WTC11 (cell line): Measurements from ENCODE around the gene FBLN2. TPM values are rescaled to one million over a fixed set of nuclear protein-coding genes. Genes with fewer than 3 reads are reported as not detected.

Experiments
- ATAC-seq: fragments of 200-7000 bp; cut with Tn5 transposase; 2 replicates; pipeline ENCODE4 v1.10.0; 2021; ENCODE audit warnings: mild to moderate bottlenecking, moderate library complexity
- CTCF ChIA-PET: fragments of 300-600 bp; sonication (Branson Sonifier 250); formaldehyde crosslinking; loops from one replicate; lab custom pipeline; 2021; ENCODE audit warnings: antibody characterized with exemption; lab: Charles Lee
- POLR2A ChIA-PET: fragments of 350-600 bp; sonication (Branson Sonifier 250); formaldehyde crosslinking; loops from one replicate; lab custom pipeline; 2021; ENCODE audit warnings: antibody characterized with exemption; lab: Charles Lee
- DNase-seq: peaks from one replicate; pipeline ENCODE4 v3.0.0; 2021; ENCODE audit warnings: low spot score
- H3K27ac Mint-ChIP-seq: 2 replicates; pipeline ENCODE4 v1.8.0; 2021; ENCODE audit warnings: mixed read lengths
- H3K27me3 Mint-ChIP-seq: 2 replicates; pipeline ENCODE4 v1.8.0; 2021; ENCODE audit warnings: low read depth, mild to moderate bottlenecking, moderate library complexity, mixed read lengths
- H3K36me3 Mint-ChIP-seq: 2 replicates; pipeline ENCODE4 v1.8.0; 2021; ENCODE audit warnings: mixed read lengths
- H3K4me1 Mint-ChIP-seq: 2 replicates; pipeline ENCODE4 v1.8.0; 2022; ENCODE audit warnings: mixed read lengths
- H3K4me3 Mint-ChIP-seq: 2 replicates; pipeline ENCODE4 v1.8.0; 2021; ENCODE audit warnings: mild to moderate bottlenecking, moderate library complexity, mixed read lengths
- H3K9me3 Mint-ChIP-seq: 2 replicates; pipeline ENCODE4 v1.8.0; 2021; ENCODE audit warnings: mixed read lengths
- CDX4 ChIP-seq: fragments of 250-450 bp; sonication (Bioruptor Pico); IDR thresholded peaks from 2 replicates; pipeline ENCODE4 v1.9.0; 2021; ENCODE audit warnings: moderate library complexity, mild to moderate bottlenecking, inconsistent platforms, borderline replicate concordance
- CTCF ChIP-seq: fragments of 200-600 bp; IDR thresholded peaks from 2 replicates; pipeline ENCODE4 v1.8.0; 2022; ENCODE audit warnings: antibody characterized with exemption
- E2F1 ChIP-seq: sonication (generic); formaldehyde crosslinking; IDR thresholded peaks from 2 replicates; pipeline ENCODE4 v1.8.0; 2022; ENCODE audit warnings: mild to moderate bottlenecking, missing genetic modification reagents
- E2F4 ChIP-seq: sonication (generic); formaldehyde crosslinking; IDR thresholded peaks from 2 replicates; pipeline ENCODE4 v1.8.1; 2022; ENCODE audit warnings: low read depth, mild to moderate bottlenecking, moderate library complexity, missing genetic modification reagents, borderline replicate concordance
- E2F5 ChIP-seq: sonication (generic); formaldehyde crosslinking; IDR thresholded peaks from 2 replicates; pipeline ENCODE4 v1.8.1; 2022; ENCODE audit warnings: mild to moderate bottlenecking, moderate library complexity, missing genetic modification reagents
- EMX1 ChIP-seq: fragments of 250-450 bp; sonication (Bioruptor Pico); IDR thresholded peaks from 2 replicates; pipeline ENCODE4 v1.8.0; 2021; ENCODE audit warnings: mild to moderate bottlenecking
- ETV6 ChIP-seq: sonication (generic); formaldehyde crosslinking; IDR thresholded peaks from 2 replicates; pipeline ENCODE4 v1.8.1; 2022; ENCODE audit warnings: mild to moderate bottlenecking, missing genetic modification reagents
- GABPB1 ChIP-seq: sonication (generic); formaldehyde crosslinking; IDR thresholded peaks from 2 replicates; pipeline ENCODE4 v1.8.1; 2023; ENCODE audit warnings: mild to moderate bottlenecking, missing genetic modification reagents
- GRHL2 ChIP-seq: fragments of 250-450 bp; sonication (Bioruptor Pico); IDR thresholded peaks from 2 replicates; pipeline ENCODE4 v1.8.0; 2022; ENCODE audit warnings: mild to moderate bottlenecking, moderate library complexity; ENCODE audit not compliant: insufficient replicate concordance, severe bottlenecking
- IRF1 ChIP-seq: sonication (generic); formaldehyde crosslinking; IDR thresholded peaks from 2 replicates; pipeline ENCODE4 v1.8.0; 2023; ENCODE audit warnings: missing genetic modification reagents
- MLX ChIP-seq: sonication (generic); formaldehyde crosslinking; IDR thresholded peaks from 2 replicates; pipeline ENCODE4 v1.8.1; 2023; ENCODE audit warnings: mild to moderate bottlenecking, missing genetic modification reagents, moderate library complexity
- NFATC4 ChIP-seq: fragments of 250-450 bp; sonication (Bioruptor Pico); IDR thresholded peaks from 2 replicates; pipeline ENCODE4 v1.9.0; 2021; ENCODE audit warnings: mild to moderate bottlenecking
- NFYB ChIP-seq: sonication (generic); formaldehyde crosslinking; conservative IDR thresholded peaks from 2 replicates; pipeline ENCODE4 v1.8.0; 2022; ENCODE audit warnings: low read depth, missing genetic modification reagents
- NR2C2 ChIP-seq: sonication (generic); formaldehyde crosslinking; IDR thresholded peaks from 2 replicates; pipeline ENCODE4 v1.8.0; 2022; ENCODE audit warnings: mild to moderate bottlenecking, missing genetic modification reagents
- PRRX2 ChIP-seq: fragments of 250-450 bp; sonication (Bioruptor Pico); IDR thresholded peaks from 2 replicates; pipeline ENCODE4 v1.8.0; 2021; ENCODE audit warnings: mild to moderate bottlenecking
- SOX15 ChIP-seq: fragments of 250-450 bp; sonication (Bioruptor Pico); IDR thresholded peaks from 2 replicates; pipeline ENCODE4 v1.9.0; 2021; ENCODE audit warnings: mild to moderate bottlenecking
- STAT6 ChIP-seq: sonication (generic); formaldehyde crosslinking; conservative IDR thresholded peaks from 2 replicates; pipeline ENCODE4 v1.8.1; 2023; ENCODE audit warnings: mild to moderate bottlenecking, low read depth, missing genetic modification reagents, moderate library complexity
- USF1 ChIP-seq: sonication (generic); formaldehyde crosslinking; IDR thresholded peaks from 2 replicates; pipeline ENCODE4 v1.8.0; 2022; ENCODE audit warnings: mild to moderate bottlenecking, missing genetic modification reagents
- ZBTB43 ChIP-seq: sonication (generic); formaldehyde crosslinking; IDR thresholded peaks from 2 replicates; pipeline ENCODE4 v1.8.1; 2023; ENCODE audit warnings: mild to moderate bottlenecking, missing genetic modification reagents
- ZNF281 ChIP-seq: sonication (generic); formaldehyde crosslinking; IDR thresholded peaks from 2 replicates; pipeline ENCODE4 v1.8.0; 2023; ENCODE audit warnings: mild to moderate bottlenecking, missing genetic modification reagents
- total RNA-seq: library from RNA; stranded (reverse); gene quantifications from 3 replicates; pipeline ENCODE4 v1.2.3, GENCODE V29; 2021

Gene FBLN2
- total RNA-seq, 1 experiment from 2014 or later = 20.7 TPM

- CTCF ChIA-PET = interaction anchor here (0.5 to 10.6 kb wide), 15 partner anchors 10 to 353 kb away, joined by 3 to 290 read pairs (median 4); partner anchors contain the start of genes HDAC11 and WNT7A
- Mint-ChIP-seq H3K4me3 (peak overlapping the region; percentile 45), H3K9me3 (no peaks in the 10 kb centered on the region), H3K4me1 (peaks cover 20% of the 10 kb centered on the region), H3K27ac (peak overlapping the region; percentile 74), H3K36me3 (no peaks in the 10 kb centered on the region), H3K27me3 (peaks cover 22% of the 10 kb centered on the region)
- DNase-seq (peak; percentile 97), ATAC-seq (peak; percentile 38)
- POLR2A ChIA-PET = no interaction called here
- TF ChIP-seq CDX4 (CRISPR knock-in tag) (no peak), USF1 (CRISPR knock-in tag) (no peak), NFYB (no peak), PRRX2 (CRISPR knock-in tag) (peak; percentile 76; the same call in 1 of the 2 replicates), SOX15 (CRISPR knock-in tag) (no peak), GRHL2 (CRISPR knock-in tag) (no peak), EMX1 (CRISPR knock-in tag) (no peak), ZBTB43 (CRISPR knock-in tag) (0 out of 2 replicates have a peak, but pooled peaks have one; percentile 28), E2F5 (CRISPR knock-in tag) (peak; percentile 82), ZNF281 (CRISPR knock-in tag) (0 out of 2 replicates have a peak, but pooled peaks have one; percentile 10), IRF1 (no peak), NFATC4 (CRISPR knock-in tag) (peak; percentile 71; the same call in 1 of the 2 replicates), E2F1 (CRISPR knock-in tag) (0 out of 2 replicates have a peak, but pooled peaks have one; percentile 63), NR2C2 (CRISPR knock-in tag) (no peak), E2F4 (CRISPR knock-in tag) (no peak), GABPB1 (no peak), ETV6 (CRISPR knock-in tag) (peak; percentile 82), STAT6 (no peak), CTCF (peak; percentile 100), MLX (CRISPR knock-in tag) (no peak)
Measured at GRCh38 chr3:13650210-13651056, 101.5 kb downstream of the FBLN2 start.
